GM19099 (cell line): ENCODE data around the gene ALPK3.

ENCODE experiments used
- POLR2A ChIP-seq: IDR thresholded peaks from 3 replicates; pipeline ENCODE4 v1.6.1; 2011; ENCODE audit warnings: low read depth; ENCODE audit not compliant: insufficient read length; ENCODE audit errors: extremely low read depth

The ALPK3 gene

DNA sequence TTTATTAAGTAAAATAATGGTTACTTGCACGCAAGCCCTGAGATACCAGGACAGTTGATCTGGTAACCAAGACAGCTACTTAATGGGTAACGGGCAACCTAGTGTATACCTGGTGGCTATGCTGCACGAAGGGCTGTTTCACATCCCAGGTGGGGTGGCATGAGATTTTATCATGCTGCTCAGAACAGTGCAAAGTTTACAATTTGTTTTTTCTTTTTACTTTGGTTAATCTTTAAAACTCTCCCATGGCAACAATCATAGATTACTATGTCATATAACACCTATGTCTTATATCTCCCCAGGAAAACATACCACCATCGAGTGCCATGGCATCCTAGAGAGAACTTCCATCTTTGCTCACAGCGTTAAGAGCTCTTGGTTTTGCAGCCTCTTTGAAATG is 35.1 kb downstream of the ALPK3 start:
- TF ChIP-seq POLR2A = no peak

DNA sequence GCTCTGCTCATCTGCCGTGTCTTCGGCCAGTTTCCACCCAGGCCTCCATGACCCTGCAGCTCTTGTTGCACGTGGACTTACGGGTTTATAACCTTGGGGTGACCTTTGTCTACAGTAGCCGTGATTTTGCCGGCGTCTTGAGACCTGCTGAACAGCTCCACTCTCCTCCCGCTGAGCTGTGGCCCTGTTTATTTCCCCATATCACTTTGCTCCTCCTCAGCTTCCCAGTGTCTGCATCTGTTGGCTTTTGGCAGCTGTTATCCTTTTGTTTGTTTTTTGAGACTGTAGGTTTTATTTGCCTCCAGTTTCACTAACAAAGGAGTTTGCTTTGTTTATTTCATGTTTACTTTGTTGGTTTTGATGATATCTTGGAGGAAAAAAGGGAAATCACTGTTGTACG is 38.0 kb downstream of the ALPK3 start:
- TF ChIP-seq POLR2A = no peak

DNA sequence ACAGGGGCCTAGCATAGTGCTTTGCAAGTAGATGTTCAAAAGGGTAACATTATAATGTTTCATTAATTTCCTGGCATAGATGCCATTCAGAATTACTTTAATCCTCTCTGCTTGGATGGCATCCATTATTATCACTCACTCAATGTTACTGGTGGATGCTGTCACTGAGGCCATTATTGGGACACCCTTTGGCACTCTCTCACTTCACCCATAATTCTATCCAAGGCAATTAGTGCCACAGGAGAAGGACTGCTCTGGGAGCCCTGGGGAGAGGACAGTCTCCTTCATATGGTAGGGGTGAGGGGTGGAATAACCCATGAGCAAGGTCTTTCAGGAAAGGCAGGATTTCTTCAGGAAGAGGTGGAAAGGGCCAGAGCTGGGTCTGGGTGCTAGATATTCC is 38.6 kb downstream of the ALPK3 start:
- TF ChIP-seq POLR2A = no peak

DNA sequence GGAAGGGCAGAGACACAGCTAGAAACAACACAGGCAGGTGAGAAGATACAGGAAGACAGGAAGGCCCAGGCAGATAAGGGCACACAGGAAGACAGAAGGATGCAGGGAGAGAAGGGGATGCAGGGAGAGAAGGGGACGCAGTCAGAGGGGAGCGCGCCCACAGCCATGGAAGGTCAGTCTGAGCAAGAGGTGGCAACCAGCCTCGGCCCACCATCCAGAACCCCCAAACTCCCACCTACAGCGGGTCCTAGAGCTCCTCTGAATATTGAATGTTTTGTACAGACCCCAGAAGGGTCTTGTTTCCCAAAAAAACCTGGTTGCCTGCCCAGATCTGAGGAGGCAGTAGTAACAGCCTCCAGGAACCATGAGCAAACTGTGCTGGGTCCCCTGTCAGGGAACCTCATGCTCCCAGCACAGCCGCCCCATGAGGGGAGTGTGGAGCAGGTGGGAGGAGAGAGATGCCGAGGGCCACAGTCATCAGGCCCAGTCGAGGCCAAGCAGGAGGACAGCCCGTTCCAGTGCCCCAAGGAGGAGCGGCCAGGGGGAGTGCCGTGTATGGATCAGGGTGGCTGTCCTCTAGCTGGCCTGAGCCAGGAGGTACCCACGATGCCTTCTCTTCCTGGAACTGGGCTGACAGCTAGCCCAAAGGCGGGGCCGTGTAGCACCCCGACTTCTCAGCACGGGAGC is 39.7 kb downstream of the ALPK3 start:
- no peak for TF ChIP-seq POLR2A

DNA sequence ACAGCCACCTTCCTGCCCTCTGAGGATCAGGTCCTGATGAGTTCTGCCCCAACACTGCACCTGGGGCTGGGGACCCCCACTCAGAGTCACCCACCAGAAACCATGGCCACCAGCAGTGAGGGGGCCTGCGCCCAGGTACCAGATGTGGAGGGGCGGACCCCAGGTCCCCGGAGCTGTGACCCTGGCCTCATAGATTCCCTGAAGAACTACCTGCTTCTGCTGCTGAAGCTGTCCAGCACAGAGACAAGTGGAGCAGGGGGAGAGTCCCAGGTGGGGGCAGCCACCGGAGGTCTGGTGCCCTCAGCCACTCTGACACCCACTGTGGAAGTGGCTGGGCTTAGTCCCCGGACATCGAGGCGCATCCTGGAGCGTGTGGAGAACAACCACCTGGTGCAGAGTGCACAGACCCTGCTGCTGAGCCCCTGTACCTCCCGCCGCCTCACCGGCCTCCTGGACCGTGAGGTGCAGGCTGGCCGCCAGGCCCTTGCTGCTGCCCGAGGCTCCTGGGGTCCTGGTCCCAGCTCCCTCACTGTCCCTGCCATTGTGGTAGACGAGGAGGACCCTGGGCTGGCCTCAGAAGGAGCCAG is 40.4 kb downstream of the ALPK3 start:
- TF ChIP-seq POLR2A = no peak

DNA sequence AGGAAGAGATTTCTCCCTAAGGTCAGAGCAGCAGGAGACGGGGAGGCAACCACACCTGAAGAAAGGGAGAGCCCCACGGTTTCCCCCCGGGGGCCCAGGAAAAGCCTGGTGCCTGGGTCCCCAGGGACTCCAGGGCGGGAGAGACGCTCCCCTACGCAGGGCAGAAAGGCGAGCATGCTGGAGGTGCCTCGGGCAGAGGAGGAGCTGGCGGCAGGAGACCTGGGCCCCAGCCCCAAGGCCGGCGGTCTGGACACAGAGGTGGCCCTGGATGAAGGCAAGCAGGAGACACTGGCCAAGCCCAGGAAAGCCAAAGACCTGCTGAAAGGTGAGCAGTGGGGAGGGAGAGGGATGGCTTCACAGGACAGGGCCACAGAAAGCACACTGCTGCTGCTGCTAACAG is 41.1 kb downstream of the ALPK3 start:
- TF ChIP-seq POLR2A = no peak

DNA sequence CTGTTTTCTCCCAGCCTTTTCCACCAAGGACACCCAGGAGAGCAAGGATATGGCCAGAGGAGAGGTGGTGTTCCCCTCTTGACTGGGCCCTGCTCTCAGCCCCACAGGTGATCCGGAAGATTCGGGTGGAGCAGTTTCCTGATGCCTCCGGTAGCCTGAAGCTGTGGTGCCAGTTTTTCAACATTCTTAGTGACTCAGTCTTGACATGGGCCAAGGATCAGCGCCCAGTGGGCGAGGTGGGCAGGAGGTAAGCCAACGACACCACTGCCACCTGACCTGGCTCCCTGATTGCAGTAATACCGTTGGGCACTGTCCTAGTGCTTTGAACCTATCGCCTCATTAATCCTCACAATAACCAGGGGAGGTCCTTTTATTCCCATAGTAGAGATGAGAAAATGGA is 42.0 kb downstream of the ALPK3 start:
- TF ChIP-seq POLR2A = no peak

DNA sequence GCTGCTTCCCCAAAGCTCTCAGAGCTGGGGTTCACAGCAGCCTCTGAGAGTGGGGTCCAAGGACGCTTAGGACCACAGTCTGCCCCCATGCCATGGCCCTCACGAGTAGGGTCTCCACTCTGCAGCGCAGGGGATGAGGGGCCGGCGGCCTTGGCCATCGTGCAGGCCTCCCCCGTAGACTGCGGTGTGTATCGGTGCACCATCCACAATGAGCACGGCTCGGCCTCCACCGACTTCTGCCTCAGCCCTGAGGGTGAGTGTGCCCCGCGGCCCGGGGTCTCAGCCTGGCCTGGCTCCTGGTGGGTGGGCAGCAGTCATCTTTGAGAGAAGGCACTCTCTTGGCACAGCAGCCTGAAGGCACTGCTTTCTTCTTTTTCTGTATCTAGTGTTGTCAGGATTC is 42.5 kb downstream of the ALPK3 start:
- TF ChIP-seq POLR2A = no peak

DNA sequence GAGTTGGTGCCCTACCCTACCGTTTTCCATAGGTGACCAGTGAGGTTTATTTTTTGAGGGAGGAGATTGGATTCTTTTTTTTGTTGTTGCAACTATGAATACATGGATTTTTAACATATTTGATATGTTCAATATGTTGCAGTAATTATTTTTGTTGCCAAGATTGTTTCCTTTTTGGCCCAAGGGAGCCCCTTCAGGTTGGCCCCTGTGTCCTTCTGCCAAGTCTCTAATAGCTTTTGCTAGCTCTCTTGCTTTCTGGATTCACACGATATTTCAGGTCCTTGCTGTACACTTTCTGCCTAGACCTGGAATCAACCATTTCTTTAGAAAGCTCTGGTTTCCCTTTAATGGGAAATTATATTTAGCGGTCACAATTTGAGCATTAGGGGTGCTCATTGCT is 44.6 kb downstream of the ALPK3 start:
- TF ChIP-seq POLR2A = no peak

DNA sequence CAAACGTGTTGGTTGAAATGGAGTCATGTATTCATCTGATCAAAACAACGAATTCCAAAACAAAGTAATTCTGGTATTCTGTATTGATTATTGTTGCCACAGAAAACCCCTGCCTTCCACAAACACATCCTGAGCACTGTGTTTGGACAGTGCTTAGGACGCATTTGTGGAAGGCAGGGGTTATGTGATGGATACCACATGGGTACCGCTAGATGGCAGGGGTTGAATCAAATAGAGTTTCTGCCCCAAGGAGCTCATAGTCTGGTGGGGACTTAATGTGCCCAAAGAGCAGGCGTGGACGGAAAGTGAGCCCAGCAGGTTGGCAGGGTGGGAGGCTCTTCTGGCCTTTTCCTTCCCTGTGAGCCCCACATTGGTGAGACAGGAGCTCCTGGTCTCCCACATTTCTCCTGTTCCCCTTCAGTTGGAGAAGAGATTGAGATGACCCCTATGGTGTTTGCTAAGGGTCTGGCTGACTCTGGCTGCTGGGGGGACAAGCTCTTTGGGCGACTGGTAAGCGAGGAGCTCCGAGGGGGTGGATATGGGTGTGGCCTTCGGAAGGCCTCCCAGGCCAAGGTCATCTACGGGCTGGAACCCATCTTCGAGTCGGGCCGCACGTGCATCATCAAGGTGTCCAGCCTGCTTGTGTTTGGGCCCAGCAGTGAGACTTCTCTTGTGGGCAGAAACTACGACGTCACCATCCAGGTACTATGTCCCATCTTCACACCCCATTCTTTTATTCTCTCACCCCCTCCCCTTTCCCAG is 45.2 kb downstream of the ALPK3 start:
- TF ChIP-seq POLR2A = no peak

DNA sequence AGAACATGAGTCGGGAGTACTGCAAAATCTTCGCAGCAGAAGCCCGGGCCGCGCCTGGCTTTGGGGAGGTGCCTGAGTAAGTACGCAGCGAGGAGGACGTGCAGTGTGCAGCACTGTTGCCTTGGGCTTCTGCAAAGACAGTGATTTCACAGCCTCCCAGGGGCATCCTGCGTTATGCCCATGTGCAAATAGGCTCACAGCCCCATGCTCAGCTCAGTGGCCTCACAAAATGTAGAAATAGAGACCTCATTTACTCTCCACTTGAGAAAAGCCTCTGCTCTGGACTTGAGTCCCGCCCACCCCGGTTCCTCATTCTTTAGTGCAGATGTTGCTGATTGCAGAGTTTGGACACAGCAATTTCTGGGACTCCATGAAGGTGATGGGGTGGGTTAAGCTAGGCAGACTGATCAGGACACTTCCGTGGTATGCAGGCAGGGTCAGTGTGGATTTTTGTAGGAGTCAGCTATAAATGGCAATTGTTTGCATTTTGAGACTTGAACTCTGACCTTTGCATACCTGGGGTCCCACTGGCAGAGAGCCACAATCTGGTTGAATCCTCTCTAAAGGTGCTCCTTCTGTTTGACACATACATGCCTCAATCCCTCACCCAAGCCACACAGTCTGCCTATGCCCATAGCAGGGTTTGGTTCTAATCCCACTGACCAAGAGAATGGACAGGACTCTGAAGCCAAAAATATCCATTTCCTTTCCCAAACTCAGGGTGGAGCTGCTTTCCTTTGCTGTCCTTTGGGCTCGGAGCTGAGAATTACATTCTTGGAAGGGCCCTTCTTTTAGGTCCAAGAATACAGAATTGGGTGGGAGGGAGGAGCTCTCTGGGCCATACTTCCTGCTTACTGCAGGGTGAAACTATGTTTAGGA is 46.6 kb downstream of the ALPK3 start:
- no peak for TF ChIP-seq POLR2A

DNA sequence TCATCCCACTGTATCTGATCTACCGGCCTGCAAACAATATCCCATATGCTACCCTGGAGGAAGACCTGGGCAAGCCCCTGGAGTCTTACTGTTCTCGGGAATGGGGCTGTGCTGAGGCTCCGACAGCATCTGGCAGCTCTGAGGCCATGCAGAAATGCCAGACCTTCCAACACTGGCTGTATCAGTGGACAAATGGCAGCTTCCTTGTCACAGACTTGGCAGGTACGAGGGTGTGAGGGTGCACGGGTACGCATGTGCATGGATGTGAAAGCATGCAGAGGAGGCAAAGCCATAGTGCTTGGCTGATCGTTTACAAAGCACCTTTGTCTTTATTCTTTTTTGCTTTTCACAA is 47.3 kb downstream of the ALPK3 start:
- TF ChIP-seq POLR2A = no peak

DNA sequence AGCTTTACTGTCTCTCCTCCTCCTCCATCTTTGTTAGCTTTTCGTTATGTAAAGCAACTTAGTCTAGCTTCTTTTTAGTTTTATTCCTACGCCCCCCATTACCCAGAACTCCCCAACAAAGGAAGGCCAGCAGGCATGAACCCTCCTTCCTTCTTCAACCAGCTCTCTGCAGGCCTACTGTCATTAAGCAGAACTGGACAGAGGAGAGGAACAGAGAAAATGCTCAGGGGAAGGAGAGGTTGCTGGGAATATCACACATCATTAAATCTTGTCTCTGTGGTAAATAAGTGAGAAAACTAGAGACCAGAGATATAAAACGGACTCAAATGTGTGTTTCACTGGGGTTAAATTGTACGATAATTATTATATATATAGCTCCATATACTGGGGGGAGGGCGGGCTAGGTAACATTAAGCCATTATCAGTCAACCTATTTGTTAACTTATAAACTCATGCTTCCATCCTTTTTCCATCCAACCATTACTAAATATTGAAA is 48.0 kb downstream of the ALPK3 start:
- no peak for TF ChIP-seq POLR2A

DNA sequence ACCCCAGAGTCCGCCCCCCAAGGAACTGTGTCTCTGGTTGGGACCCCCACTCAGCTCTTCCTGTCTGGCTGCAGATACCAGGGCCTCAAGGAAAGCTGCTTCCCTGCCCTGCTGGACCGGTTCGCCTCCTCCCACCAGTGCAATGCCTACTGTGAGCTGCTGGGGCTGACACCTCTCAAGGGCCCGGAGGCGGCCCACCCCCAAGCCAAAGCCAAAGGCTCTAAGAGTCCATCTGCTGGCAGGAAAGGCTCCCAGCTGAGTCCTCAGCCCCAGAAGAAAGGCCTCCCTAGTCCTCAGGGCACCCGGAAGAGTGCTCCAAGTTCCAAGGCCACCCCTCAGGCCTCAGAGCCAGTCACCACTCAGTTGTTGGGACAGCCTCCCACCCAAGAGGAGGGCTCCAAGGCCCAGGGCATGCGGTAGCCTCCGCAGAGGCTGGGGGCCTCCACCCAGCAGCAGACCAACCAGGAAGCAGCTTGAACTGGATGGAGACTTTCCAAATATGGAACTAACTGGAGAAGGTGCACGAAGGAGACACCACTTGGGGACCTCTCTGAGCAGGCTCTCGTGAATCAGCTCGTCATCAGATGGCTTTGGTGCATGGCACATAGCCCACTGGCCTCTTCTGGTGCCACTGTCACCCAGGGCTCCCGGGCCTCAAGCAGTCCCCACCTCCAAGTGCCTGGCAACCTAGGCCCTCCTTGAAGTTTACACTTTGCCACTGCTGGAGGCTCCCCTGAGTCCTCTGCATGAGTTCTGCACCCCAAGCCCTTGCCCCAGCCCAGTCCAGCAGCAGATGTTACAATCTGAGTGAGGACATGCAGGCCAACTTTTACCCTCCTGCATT is 51.1 kb downstream of the ALPK3 start:
- TF ChIP-seq POLR2A = no peak
